ENCODE measurements around the gene IBTK. TPM values are rescaled to one million over a fixed set of nuclear protein-coding genes. Genes with fewer than 3 reads are reported as not detected.

The IBTK gene
- total RNA-seq, 1 experiment from 2014 or later, result 36.6 TPM

DNA sequence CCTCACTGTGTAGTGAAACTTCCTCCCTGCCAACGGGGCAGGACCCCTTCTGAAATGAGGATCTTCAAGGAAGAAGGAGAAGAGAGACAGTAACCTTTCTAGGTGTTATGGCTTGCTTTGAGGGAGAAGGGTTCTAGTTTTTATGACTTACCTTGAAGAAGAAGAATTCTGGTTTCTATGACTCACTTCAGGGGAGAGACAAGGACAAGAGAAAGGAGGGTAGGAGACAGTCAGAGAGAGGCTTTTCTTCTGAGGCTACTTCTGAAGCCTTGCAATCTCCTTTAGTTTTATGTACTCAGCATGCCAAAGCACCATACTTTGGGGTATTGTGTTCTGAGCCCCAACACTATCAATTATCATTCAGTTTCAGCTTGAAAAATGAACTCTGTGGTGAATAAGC is 25.8 kb upstream of the IBTK start:
- no peak overlapping the region for H2AFZ ChIP-seq (ENCODE audit: low read depth, low read length, poor library complexity, severe bottlenecking)
- H3K4me3 ChIP-seq (replicated peaks in 1 of 2; ENCODE audit: low read depth in 1 of 2, low read length in 2 of 2), result no peak overlapping the region
- H3K79me2 ChIP-seq (ENCODE audit: insufficient read depth, low read length), result no peaks in the 10 kb centered on the region
- no peak overlapping the region for H3K4me2 ChIP-seq (ENCODE audit: low read length)
- POLR2A ChIA-PET, result no interaction called here
- no TSS peak for BruUV-seq (replicated peaks)
- no peaks in the 10 kb centered on the region for H3K9me2 ChIP-seq (ENCODE audit: insufficient read depth)
- peaks cover 4 to 6% of the 10 kb centered on the region in 2 experiments; a peak in 3 of 4 replicates for H3K4me1 ChIP-seq (ENCODE audit: control insufficient read depth in 1 of 2, insufficient read depth in 2 of 2, low read length in 2 of 2)
- H3K27me3 ChIP-seq (ENCODE audit: insufficient read depth, low read length), result no peaks in the 10 kb centered on the region
- H3K9me3 ChIP-seq (ENCODE audit: control insufficient read depth in 1 of 2, insufficient read depth in 1 of 2, low read depth in 1 of 2, low read length in 2 of 2), result no peaks in the 10 kb centered on the region
- intact Hi-C loops (cut with micrococcal nuclease), result no loop called here
- RAD21 ChIA-PET (ENCODE audit: low non-redundant PET in 1 of 2, low total read pairs in 2 of 2, uncharacterized antibody in 2 of 2, unreplicated experiment in 2 of 2), result interaction anchor here in 1 of 2 experiments (0.7 kb wide), 1 partner anchor 1320 kb away, joined by 3 read pairs; no protein-coding TSS in a partner anchor
- DNase-seq (ENCODE audit: low read depth, low spot score) (no peak), ATAC-seq (no peak)
- TF ChIP-seq EGR1 (IDR thresholded peaks at IDR 0.05; ENCODE audit: low read depth), result 0 out of 2 replicates have a peak, but pooled peaks have one; percentile 12
- no peak for TF ChIP-seq ZFX (IDR thresholded peaks at IDR 0.05)
- no peak for TF ChIP-seq TCF7L2 (IDR thresholded peaks at IDR 0.05; ENCODE audit: borderline replicate concordance, extremely low read depth, insufficient read depth, insufficient read length)
- CTCF ChIA-PET, result no interaction called here
- H3K36me3 ChIP-seq (ENCODE audit: control insufficient read depth in 1 of 2, insufficient read depth in 2 of 2, low read length in 2 of 2), result no peaks in the 10 kb centered on the region
- H3K9ac ChIP-seq (ENCODE audit: low read length), result no peak overlapping the region
- H4K20me1 ChIP-seq (ENCODE audit: insufficient read depth), result no peaks in the 10 kb centered on the region
- no peak overlapping the region for H3K27ac ChIP-seq (ENCODE audit: low read depth, low read length)

DNA sequence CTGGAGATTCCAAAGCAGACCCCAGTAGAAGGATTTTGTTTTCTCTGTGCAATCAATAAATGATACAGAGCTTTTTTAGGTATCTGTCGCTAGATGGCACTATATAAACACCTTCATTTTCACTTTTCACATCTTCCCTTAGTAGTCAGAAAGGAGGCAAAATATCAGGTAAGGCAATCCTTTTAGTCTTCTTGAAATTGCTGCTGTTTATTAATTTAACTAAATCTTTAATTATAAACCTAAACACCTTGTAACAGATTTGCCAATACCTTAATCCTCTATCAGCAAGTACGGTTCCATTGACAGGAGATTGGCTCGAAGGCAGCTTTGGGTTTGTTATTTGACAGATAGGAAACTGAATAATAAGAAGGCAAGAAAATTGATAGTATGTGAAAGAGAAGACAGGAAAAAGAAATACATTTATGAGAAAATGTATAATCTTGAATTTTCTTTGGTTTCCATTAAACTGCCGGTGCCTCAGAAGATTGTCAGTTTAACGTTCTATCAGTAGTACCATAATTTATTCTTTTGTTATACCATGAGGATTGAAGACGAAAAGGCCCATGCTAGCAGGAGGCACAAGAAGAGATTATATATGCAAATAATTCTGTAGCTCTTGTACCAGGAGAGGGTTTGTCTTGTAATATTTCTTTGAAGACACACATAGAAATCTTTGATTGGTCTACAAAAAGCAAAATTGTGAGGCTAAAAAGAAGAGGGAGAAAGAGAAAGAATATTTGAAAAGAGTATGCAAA is 23.5 kb upstream of the IBTK start:
- peak overlapping the region; percentile 13 for H2AFZ ChIP-seq (ENCODE audit: low read depth, low read length, poor library complexity, severe bottlenecking)
- BruUV-seq (replicated peaks), result no TSS peak
- ChIA-PET CTCF (interaction anchor here (0.7 to 2.4 kb wide), 8 partner anchors 9 to 795 kb away, joined by 3 to 20 read pairs (median 4); partner anchors contain the start of genes DOP1A and UBE3D), POLR2A (interaction anchor here (0.6 kb wide), 1 partner anchor 611 kb away, joined by 3 read pairs; no protein-coding TSS in a partner anchor), RAD21 (ENCODE audit: low non-redundant PET in 1 of 2, low total read pairs in 2 of 2, uncharacterized antibody in 2 of 2, unreplicated experiment in 2 of 2) (interaction anchor here in 1 of 2 experiments (0.7 to 1.5 kb wide), 2 partner anchors 9 to 783 kb away, joined by 3 read pairs; no protein-coding TSS in a partner anchor)
- intact Hi-C loops (cut with micrococcal nuclease), result loop anchor here (1.0 kb wide), 2 partner anchors 318 to 784 kb away; no protein-coding TSS in a partner anchor
- H3K27me3 ChIP-seq (ENCODE audit: insufficient read depth, low read length), result no peaks in the 10 kb centered on the region
- no peaks in the 10 kb centered on the region for H4K20me1 ChIP-seq (ENCODE audit: insufficient read depth)
- peaks cover 4 to 15% of the 10 kb centered on the region in 2 experiments; a peak in 3 of 4 replicates for H3K4me1 ChIP-seq (ENCODE audit: control insufficient read depth in 1 of 2, insufficient read depth in 2 of 2, low read length in 2 of 2)
- DNase-seq (ENCODE audit: low read depth, low spot score) (peak; percentile 24), ATAC-seq (peak; percentile 64)
- H3K79me2 ChIP-seq (ENCODE audit: insufficient read depth, low read length), result no peaks in the 10 kb centered on the region
- H3K9me3 ChIP-seq (ENCODE audit: control insufficient read depth in 1 of 2, insufficient read depth in 1 of 2, low read depth in 1 of 2, low read length in 2 of 2), result no peaks in the 10 kb centered on the region
- H3K4me3 ChIP-seq (replicated peaks in 1 of 2; ENCODE audit: low read depth in 1 of 2, low read length in 2 of 2), result no peak overlapping the region
- H3K36me3 ChIP-seq (ENCODE audit: control insufficient read depth in 1 of 2, insufficient read depth in 2 of 2, low read length in 2 of 2), result no peaks in the 10 kb centered on the region
- H3K9me2 ChIP-seq (ENCODE audit: insufficient read depth), result no peaks in the 10 kb centered on the region
- no peak overlapping the region for H3K4me2 ChIP-seq (ENCODE audit: low read length)
- H3K9ac ChIP-seq (ENCODE audit: low read length), result no peak overlapping the region
- TF ChIP-seq, protein P1, sequence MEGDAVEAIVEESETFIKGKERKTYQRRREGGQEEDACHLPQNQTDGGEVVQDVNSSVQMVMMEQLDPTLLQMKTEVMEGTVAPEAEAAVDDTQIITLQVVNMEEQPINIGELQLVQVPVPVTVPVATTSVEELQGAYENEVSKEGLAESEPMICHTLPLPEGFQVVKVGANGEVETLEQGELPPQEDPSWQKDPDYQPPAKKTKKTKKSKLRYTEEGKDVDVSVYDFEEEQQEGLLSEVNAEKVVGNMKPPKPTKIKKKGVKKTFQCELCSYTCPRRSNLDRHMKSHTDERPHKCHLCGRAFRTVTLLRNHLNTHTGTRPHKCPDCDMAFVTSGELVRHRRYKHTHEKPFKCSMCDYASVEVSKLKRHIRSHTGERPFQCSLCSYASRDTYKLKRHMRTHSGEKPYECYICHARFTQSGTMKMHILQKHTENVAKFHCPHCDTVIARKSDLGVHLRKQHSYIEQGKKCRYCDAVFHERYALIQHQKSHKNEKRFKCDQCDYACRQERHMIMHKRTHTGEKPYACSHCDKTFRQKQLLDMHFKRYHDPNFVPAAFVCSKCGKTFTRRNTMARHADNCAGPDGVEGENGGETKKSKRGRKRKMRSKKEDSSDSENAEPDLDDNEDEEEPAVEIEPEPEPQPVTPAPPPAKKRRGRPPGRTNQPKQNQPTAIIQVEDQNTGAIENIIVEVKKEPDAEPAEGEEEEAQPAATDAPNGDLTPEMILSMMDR (IDR thresholded peaks at IDR 0.05 in 2 of 3, conservative IDR thresholded peaks at IDR 0.05 in 1 of 3; ENCODE audit: borderline replicate concordance in 1 of 3, insufficient read depth in 1 of 3, low read depth in 2 of 3, low read length in 2 of 3), result peak; percentile 43 to 76 (median 75); a peak in 5 of 6 replicates
- no peak for TF ChIP-seq YY1 (IDR thresholded peaks at IDR 0.05; ENCODE audit: extremely low read depth, insufficient replicate concordance, low read depth, low read length)
- TF ChIP-seq RAD21 (IDR thresholded peaks at IDR 0.05; ENCODE audit: low read depth), result peak; percentile 81
- no peak overlapping the region for H3K27ac ChIP-seq (ENCODE audit: low read depth, low read length)

Measured in HCT116 (cell line).